Measurements from ENCODE around the gene KCNMB1.

GRCh38 chr5:170405817-170406216, 16.6 kb upstream of the KCNMB1 start:
- TF ChIP-seq ZNF274 (IDR thresholded peaks at IDR 0.05; ENCODE audit: low read depth, low read length) (no peak), SUZ12 (IDR thresholded peaks at IDR 0.05; ENCODE audit: extremely low read depth, insufficient read depth, insufficient read length) (no peak)

Measured in NT2/D1 (cell line).